Hepatocyte (in vitro differentiated cells): ENCODE data around the gene SNX1. TPM values are rescaled to one million over a fixed set of nuclear protein-coding genes. Genes with fewer than 3 reads are reported as not detected.

ENCODE experiments used
- DNase-seq: peaks from one replicate; pipeline ENCODE4 v3.0.0-alpha.2; 2016; ENCODE audit warnings: low spot score
- H2AFZ ChIP-seq: fragments of 200-600 bp; sonication (generic); 2 replicates; pipeline ENCODE4 v1.6.0; 2016; ENCODE audit warnings: antibody characterized with exemption, mild to moderate bottlenecking
- H3K27ac ChIP-seq: fragments of 200-600 bp; sonication (generic); 2 replicates; pipeline ENCODE4 v1.5.1; 2016; ENCODE audit warnings: mild to moderate bottlenecking
- H3K27me3 ChIP-seq: fragments of 200-600 bp; sonication (generic); 2 replicates; pipeline ENCODE4 v1.6.1; 2016
- H3K36me3 ChIP-seq: fragments of 200-600 bp; sonication (generic); replicated peaks from 2 replicates; pipeline ENCODE4 v1.5.1; 2016; ENCODE audit warnings: low read depth; ENCODE audit not compliant: insufficient read depth
- H3K4me1 ChIP-seq: fragments of 200-600 bp; sonication (generic); 2 replicates; pipeline ENCODE4 v1.5.1; 2016; ENCODE audit warnings: mild to moderate bottlenecking, moderate library complexity; ENCODE audit not compliant: insufficient read depth
- H3K4me2 ChIP-seq: fragments of 200-600 bp; sonication (generic); 2 replicates; pipeline ENCODE4 v1.6.0; 2016
- H3K4me3 ChIP-seq: fragments of 200-600 bp; sonication (generic); 2 replicates; pipeline ENCODE4 v1.5.1; 2016; ENCODE audit warnings: mild to moderate bottlenecking
- H3K79me2 ChIP-seq: fragments of 200-600 bp; sonication (generic); 2 replicates; pipeline ENCODE4 v1.6.0; 2017; ENCODE audit warnings: mild to moderate bottlenecking
- H3K9me2 ChIP-seq: fragments of 200-600 bp; sonication (generic); replicated peaks from 2 replicates; pipeline ENCODE4 v1.6.0; 2017; ENCODE audit warnings: mild to moderate bottlenecking; ENCODE audit not compliant: insufficient read depth
- H3K9me3 ChIP-seq: fragments of 200-600 bp; sonication (generic); 2 replicates; pipeline ENCODE4 v1.5.1; 2016; ENCODE audit warnings: low read depth, mild to moderate bottlenecking
- H4K20me1 ChIP-seq: fragments of 200-600 bp; sonication (generic); 2 replicates; pipeline ENCODE4 v1.6.0; 2016; ENCODE audit warnings: mild to moderate bottlenecking; ENCODE audit not compliant: insufficient read depth, poor library complexity, severe bottlenecking
- EZH2 ChIP-seq: fragments of 200-600 bp; sonication (generic); IDR thresholded peaks from 2 replicates; pipeline ENCODE4 v1.6.1; 2016; ENCODE audit warnings: antibody characterized with exemption, mild to moderate bottlenecking, borderline replicate concordance
- EZH2phosphoT487 ChIP-seq: fragments of 200-600 bp; sonication (generic); IDR thresholded peaks from one replicate; pipeline ENCODE4 v1.6.1; 2018; ENCODE audit warnings: antibody characterized with exemption, mild to moderate bottlenecking, low read depth, moderate library complexity; ENCODE audit not compliant: unreplicated experiment, severe bottlenecking
- WGBS: methylation state at CpG from one replicate; pipeline ENCODE4 v1.1.6; 2016; ENCODE audit warnings: low lambda C conversion rate; ENCODE audit errors: missing lambda C conversion rate; 5-methylcytosine and 5-hydroxymethylcytosine counted together
- polyA plus RNA-seq: library from polyadenylated mRNA; unstranded; fragments of >200 nt; fragmentation: Nextera tagmentation; extraction: Ambion mirVana; gene quantifications from 2 replicates; pipeline ENCODE4 v1.2.1, GENCODE V29; 2016
- total RNA-seq: library from RNA; depleted of rRNA; stranded (reverse); fragments of >200 nt; gene quantifications from 2 replicates; pipeline ENCODE4 v1.2.3, GENCODE V29; 2014
- TF ChIP-seq, protein P1 (sequence below): fragments of 200-600 bp; sonication (generic); IDR thresholded peaks from 2 replicates; pipeline ENCODE4 v1.5.1; 2016; ENCODE audit warnings: antibody characterized with exemption, mild to moderate bottlenecking; ENCODE audit not compliant: poor library complexity

Gene SNX1
- total and polyA plus RNA-seq, 2 experiments from 2014 or later = 64.9 to 103 TPM

DNA sequence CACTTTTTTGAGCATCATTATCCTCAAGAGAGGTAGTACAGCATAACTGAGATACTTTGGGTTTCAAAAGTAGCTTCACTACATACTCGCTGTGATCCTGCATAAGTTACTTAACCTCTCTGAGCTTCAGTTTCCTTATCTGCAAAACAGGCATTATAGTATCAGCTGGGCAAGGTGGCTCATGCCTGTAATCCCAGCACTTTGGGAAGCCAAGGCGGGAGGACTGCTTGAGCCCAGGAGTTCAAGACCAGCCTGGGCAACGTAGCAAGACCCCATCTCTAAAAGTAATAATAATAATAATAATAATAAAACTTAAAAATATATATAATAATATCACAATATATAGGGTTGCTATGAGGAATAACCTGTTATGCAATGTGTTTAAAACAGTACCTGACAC lies 13.0 kb upstream of the SNX1 start:
- H3K9me2 ChIP-seq = no peaks in the 10 kb centered on the region
- no peak for TF ChIP-seq EZH2
- TF ChIP-seq, protein P1, sequence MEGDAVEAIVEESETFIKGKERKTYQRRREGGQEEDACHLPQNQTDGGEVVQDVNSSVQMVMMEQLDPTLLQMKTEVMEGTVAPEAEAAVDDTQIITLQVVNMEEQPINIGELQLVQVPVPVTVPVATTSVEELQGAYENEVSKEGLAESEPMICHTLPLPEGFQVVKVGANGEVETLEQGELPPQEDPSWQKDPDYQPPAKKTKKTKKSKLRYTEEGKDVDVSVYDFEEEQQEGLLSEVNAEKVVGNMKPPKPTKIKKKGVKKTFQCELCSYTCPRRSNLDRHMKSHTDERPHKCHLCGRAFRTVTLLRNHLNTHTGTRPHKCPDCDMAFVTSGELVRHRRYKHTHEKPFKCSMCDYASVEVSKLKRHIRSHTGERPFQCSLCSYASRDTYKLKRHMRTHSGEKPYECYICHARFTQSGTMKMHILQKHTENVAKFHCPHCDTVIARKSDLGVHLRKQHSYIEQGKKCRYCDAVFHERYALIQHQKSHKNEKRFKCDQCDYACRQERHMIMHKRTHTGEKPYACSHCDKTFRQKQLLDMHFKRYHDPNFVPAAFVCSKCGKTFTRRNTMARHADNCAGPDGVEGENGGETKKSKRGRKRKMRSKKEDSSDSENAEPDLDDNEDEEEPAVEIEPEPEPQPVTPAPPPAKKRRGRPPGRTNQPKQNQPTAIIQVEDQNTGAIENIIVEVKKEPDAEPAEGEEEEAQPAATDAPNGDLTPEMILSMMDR = no peak
- no peak for TF ChIP-seq EZH2phosphoT487
- no peak for DNase-seq
- H3K27ac ChIP-seq = no peak overlapping the region
- H3K79me2 ChIP-seq = peaks cover 43% of the 10 kb centered on the region
- no peaks in the 10 kb centered on the region for H3K9me3 ChIP-seq
- no peak overlapping the region for H3K4me3 ChIP-seq
- no peaks in the 10 kb centered on the region for H3K36me3 ChIP-seq
- no peaks in the 10 kb centered on the region for H4K20me1 ChIP-seq
- 80% methylated on average over 3 of the region's 3 CpGs for WGBS
- H3K4me2 ChIP-seq = no peak overlapping the region
- H3K4me1 ChIP-seq = no peaks in the 10 kb centered on the region
- no peaks in the 10 kb centered on the region for H3K27me3 ChIP-seq
- H2AFZ ChIP-seq = no peak overlapping the region

GRCh38 chr15:64089543-64090280 lies 6.1 kb upstream of the SNX1 start:
- TF ChIP-seq, protein P1 = no peak
- TF ChIP-seq EZH2 (no peak), EZH2phosphoT487 (no peak)
- Histone ChIP-seq H2AFZ (no peak overlapping the region), H3K27ac (no peak overlapping the region), H4K20me1 (no peaks in the 10 kb centered on the region), H3K9me3 (no peaks in the 10 kb centered on the region), H3K4me2 (no peak overlapping the region), H3K79me2 (peaks cover 66% of the 10 kb centered on the region), H3K4me3 (no peak overlapping the region), H3K36me3 (no peaks in the 10 kb centered on the region), H3K9me2 (no peaks in the 10 kb centered on the region), H3K27me3 (no peaks in the 10 kb centered on the region), H3K4me1 (peaks cover 8% of the 10 kb centered on the region)
- no peak for DNase-seq
- WGBS = 94% methylated on average over 12 of the region's 12 CpGs

DNA sequence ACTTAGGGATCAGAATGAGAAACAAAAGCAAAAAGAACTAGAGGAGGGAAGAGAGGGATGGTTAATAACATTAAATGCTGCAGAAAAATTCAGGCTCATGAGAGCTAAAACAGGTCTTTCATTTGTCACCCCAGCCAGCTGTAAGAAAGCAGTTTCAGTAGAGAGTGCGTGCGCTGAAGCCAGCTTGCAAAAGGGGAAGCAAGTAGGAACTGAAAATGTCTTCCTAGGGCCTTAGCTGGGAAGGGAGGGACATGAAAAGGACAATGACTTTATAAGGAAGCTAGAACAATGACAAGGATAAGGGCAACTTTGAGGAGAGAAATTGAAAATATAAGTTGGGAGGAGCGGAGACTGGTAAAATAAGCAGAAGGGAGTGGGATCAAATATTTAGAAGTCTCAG lies 5.3 kb upstream of the SNX1 start:
- no peak for TF ChIP-seq EZH2
- TF ChIP-seq, protein P1 = no peak
- TF ChIP-seq EZH2phosphoT487 = no peak
- no peak overlapping the region for H2AFZ ChIP-seq
- DNase-seq = no peak
- no peaks in the 10 kb centered on the region for H3K9me2 ChIP-seq
- no peak overlapping the region for H3K27ac ChIP-seq
- H3K9me3 ChIP-seq = no peaks in the 10 kb centered on the region
- peaks cover 67% of the 10 kb centered on the region for H3K79me2 ChIP-seq
- H3K4me2 ChIP-seq = no peak overlapping the region
- H4K20me1 ChIP-seq = no peaks in the 10 kb centered on the region
- no peak overlapping the region for H3K4me3 ChIP-seq
- no peaks in the 10 kb centered on the region for H3K36me3 ChIP-seq
- H3K27me3 ChIP-seq = no peaks in the 10 kb centered on the region
- H3K4me1 ChIP-seq = peaks cover 8% of the 10 kb centered on the region
- WGBS = 97% methylated on average over 3 of the region's 3 CpGs
